ENCODE measurements around the gene SPATC1L. TPM values are rescaled to one million over a fixed set of nuclear protein-coding genes. Genes with fewer than 3 reads are reported as not detected.
"Not testable (repeated sequence)": the region's sequence is repeated elsewhere in the genome, so short reads cannot be mapped to it uniquely, and the experiment has no call there.

SPATC1L gene
- total RNA-seq, 1 donor from 2014 or later, result 6.3 TPM

- intact Hi-C loops (cut with DNase I), result no loop called here
- ATAC-seq (ENCODE audit: poor library complexity) (no peak), DNase-seq (peak; percentile 16)
These were observed 12.0 kb downstream of the SPATC1L start for GRCh38 chr21:46171996-46172862.

- DNase-seq (no peak), ATAC-seq (ENCODE audit: poor library complexity) (no peak)
These were observed 12.7 kb downstream of the SPATC1L start for GRCh38 chr21:46171585-46171984.

GRCh38 chr21:46170436-46171193, 13.6 kb downstream of the SPATC1L start:
- intact Hi-C loops (cut with DNase I); ATAC-seq (ENCODE audit: poor library complexity): not testable (repeated sequence)
- DNase-seq, result peak; percentile 22

More at GRCh38 chr21:46171585-46171984, 12.7 kb downstream of the SPATC1L start:
- intact Hi-C loops (cut with DNase I), result no loop called here

GRCh38 chr21:46168659-46169386, 15.4 kb downstream of the SPATC1L start:
- peak; percentile 1 for DNase-seq
- ATAC-seq (ENCODE audit: poor library complexity), result no peak
- intact Hi-C loops (cut with DNase I), result no loop called here

GRCh38 chr21:46168238-46168637, 16.0 kb downstream of the SPATC1L start:
- DNase-seq, result peak; percentile 11
- ATAC-seq (ENCODE audit: poor library complexity), result no peak
- intact Hi-C loops (cut with DNase I), result no loop called here

- DNase-seq (no peak), ATAC-seq (ENCODE audit: poor library complexity) (no peak)
- intact Hi-C loops (cut with DNase I), result no loop called here
These were observed 19.2 kb downstream of the SPATC1L start for GRCh38 chr21:46165098-46165497.

- no peak for ATAC-seq (ENCODE audit: poor library complexity)
- intact Hi-C loops (cut with DNase I), result no loop called here
- no peak for DNase-seq
These were observed 20.9 kb downstream of the SPATC1L start for GRCh38 chr21:46163380-46163779.

GRCh38 chr21:46161633-46162592, 22.3 kb downstream of the SPATC1L start:
- DNase-seq (peak; percentile 33), ATAC-seq (ENCODE audit: poor library complexity) (no peak)
- intact Hi-C loops (cut with DNase I), result no loop called here

GRCh38 chr21:46160907-46161632, 23.2 kb downstream of the SPATC1L start:
- intact Hi-C loops (cut with DNase I), result no loop called here
- ATAC-seq (ENCODE audit: poor library complexity), result no peak
- peak; percentile 33 for DNase-seq

- DNase-seq (peak; percentile 34), ATAC-seq (ENCODE audit: poor library complexity) (no peak)
- intact Hi-C loops (cut with DNase I), result no loop called here
These were observed 23.7 kb downstream of the SPATC1L start for GRCh38 chr21:46160657-46160906.

- intact Hi-C loops (cut with DNase I), result no loop called here
- DNase-seq (peak; percentile 35), ATAC-seq (ENCODE audit: poor library complexity) (no peak)
These were observed 24.2 kb downstream of the SPATC1L start for GRCh38 chr21:46159841-46160656.

GRCh38 chr21:46159390-46159789, 24.9 kb downstream of the SPATC1L start:
- peak; percentile 17 for DNase-seq
- ATAC-seq (ENCODE audit: poor library complexity), result no peak
- intact Hi-C loops (cut with DNase I), result no loop called here

GRCh38 chr21:46158666-46159300, 25.5 kb downstream of the SPATC1L start:
- ATAC-seq (ENCODE audit: poor library complexity), result no peak
- intact Hi-C loops (cut with DNase I), result no loop called here
- peak; percentile 22 for DNase-seq

- DNase-seq (peak; percentile 15), ATAC-seq (ENCODE audit: poor library complexity) (no peak)
- intact Hi-C loops (cut with DNase I), result no loop called here
These were observed 26.2 kb downstream of the SPATC1L start for GRCh38 chr21:46157987-46158451.

GRCh38 chr21:46157396-46157986, 26.8 kb downstream of the SPATC1L start:
- intact Hi-C loops (cut with DNase I), result no loop called here
- DNase-seq (peak; percentile 23), ATAC-seq (ENCODE audit: poor library complexity) (no peak)

GRCh38 chr21:46156678-46157077, 27.6 kb downstream of the SPATC1L start:
- DNase-seq, result peak; percentile 13
- intact Hi-C loops (cut with DNase I), result no loop called here
- ATAC-seq (ENCODE audit: poor library complexity), result no peak
